KOPT-K1 (cell line): Measurements from ENCODE around the gene CENPF.
A peak's percentile ranks its signal among the peaks of the same experiment; 100 is the strongest.
"Not testable (repeated sequence)": the region's sequence is repeated elsewhere in the genome, so short reads cannot be mapped to it uniquely, and the experiment has no call there.

Source experiments
- H3K27ac ChIP-seq: fragments of 200-600 bp; sonication (generic); 2 replicates; pipeline ENCODE4 v1.5.1; 2016; ENCODE audit warnings: antibody characterized with exemption, mild to moderate bottlenecking, low read depth, low read length; ENCODE audit not compliant: poor library complexity, severe bottlenecking
- H3K36me3 ChIP-seq: fragments of 200-600 bp; sonication (generic); 2 replicates; pipeline ENCODE4 v1.5.1; 2017; ENCODE audit warnings: antibody characterized with exemption, mild to moderate bottlenecking, low read length, moderate library complexity; ENCODE audit not compliant: insufficient read depth
- H3K9me3 ChIP-seq: fragments of 200-600 bp; sonication (generic); 2 replicates; pipeline ENCODE4 v1.5.1; 2017; ENCODE audit warnings: antibody characterized with exemption, low read length, mild to moderate bottlenecking; ENCODE audit not compliant: insufficient read depth, poor library complexity, severe bottlenecking

The CENPF gene

GRCh38 chr1:214576120-214576519 lies 26.9 kb upstream of the CENPF start:
- not testable (repeated sequence) for H3K27ac ChIP-seq, H3K36me3 ChIP-seq
- peaks cover 17% of the 10 kb centered on the region for H3K9me3 ChIP-seq

GRCh38 chr1:214579183-214579582 lies 23.8 kb upstream of the CENPF start:
- peaks cover 17% of the 10 kb centered on the region for H3K9me3 ChIP-seq
- H3K27ac ChIP-seq = no peak overlapping the region
- H3K36me3 ChIP-seq = no peaks in the 10 kb centered on the region

DNA sequence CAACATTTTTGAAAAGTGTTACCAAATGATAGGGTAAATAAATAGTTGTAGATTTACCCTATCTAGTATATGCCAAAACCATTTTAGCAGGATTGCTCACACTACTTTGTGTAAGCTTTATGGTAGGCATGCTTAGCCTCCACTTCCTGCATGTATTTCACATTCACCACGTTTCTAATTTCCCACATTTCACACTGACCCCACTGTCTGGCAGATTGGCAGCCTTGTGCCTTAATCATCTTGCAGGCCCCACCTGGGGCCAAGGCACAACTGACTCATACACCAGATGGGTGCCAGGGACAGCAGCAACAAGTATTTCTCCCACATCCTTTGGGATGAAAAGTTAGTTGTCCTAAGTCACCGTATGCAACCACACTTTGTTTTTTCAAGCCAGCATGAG lies 21.2 kb upstream of the CENPF start:
- Histone ChIP-seq H3K36me3 (no peaks in the 10 kb centered on the region), H3K27ac (no peak overlapping the region), H3K9me3 (peaks cover 5% of the 10 kb centered on the region)

DNA sequence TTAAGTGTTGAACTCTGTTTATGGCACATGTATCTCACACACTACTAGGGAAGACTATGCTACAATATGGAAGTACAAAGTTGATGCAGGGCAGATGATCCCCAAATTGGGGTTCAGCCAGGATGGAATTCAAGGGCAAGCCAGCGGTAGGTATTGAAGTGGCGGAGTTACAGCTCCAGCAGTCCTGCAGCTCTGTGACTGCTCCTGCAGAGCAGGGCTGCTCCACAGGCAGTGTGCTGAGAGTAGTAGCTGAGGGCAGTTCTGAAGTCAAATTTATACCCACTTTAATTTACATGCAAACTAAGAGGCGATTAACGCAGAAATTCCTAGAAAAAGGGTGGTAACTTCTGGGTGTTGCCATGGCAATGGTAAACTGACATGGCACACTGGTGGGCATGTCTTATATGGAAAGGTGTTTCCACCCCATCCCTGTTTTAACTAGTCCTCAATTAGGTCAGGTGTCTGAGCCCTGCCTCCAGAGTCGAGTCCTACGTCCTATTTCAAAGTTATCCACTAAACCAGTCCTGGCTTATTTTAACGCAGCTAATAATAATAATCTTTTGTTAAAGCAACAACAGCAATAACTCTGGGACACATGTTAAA lies 20.6 kb upstream of the CENPF start:
- Histone ChIP-seq H3K36me3 (no peaks in the 10 kb centered on the region), H3K9me3 (no peaks in the 10 kb centered on the region), H3K27ac (no peak overlapping the region)

DNA sequence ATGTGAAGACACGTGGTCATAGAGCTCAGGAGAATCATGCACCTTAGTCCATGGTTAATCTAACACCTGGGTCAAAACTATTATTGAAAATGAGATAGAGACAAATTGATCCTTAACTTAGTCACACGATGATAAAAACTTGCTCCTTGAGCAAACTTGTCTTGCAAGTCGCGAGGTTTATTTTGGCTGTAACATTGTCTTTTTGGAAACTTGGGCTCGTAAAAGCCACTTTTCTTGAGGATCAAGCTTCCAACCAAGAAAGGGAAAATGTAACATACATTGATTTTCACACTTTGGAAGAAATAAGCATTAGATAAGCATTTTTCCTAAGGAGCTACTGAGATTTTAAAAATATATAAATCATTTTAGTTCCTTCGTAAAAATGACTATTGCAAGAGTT lies 19.9 kb upstream of the CENPF start:
- Histone ChIP-seq H3K27ac (no peak overlapping the region), H3K36me3 (no peaks in the 10 kb centered on the region), H3K9me3 (no peaks in the 10 kb centered on the region)

DNA sequence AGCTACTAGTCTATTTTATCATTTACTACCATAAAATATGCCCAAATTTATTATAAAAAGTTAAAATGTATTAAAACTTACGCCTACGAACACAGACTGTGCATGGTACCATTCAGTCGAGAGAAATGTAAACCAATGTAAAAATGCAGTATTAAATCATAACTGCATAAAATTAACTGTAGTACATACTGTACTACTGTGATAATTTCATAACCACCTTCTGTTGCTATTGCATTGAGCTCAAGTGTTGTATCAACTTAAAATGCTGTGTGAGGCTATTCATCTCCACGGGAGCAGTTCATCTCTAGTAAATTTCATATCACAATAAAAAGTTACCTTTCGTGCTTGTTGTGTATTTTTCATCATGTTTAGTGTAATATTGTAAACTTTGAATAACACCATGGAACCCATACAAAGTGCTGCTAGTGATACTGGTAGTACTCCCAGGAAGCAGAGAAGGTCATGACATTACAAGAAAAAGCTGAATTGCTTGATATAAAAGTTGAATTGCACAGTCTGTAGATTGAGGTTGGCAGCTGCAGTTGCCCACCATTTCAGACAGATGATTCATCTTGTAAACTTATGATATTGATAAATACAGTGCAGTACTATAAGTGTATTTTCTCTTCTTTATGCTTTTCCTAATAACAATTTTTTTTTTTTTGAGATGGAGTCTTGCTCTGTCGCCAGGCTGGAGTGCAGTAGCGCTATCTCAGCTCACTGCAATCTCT lies 19.0 kb upstream of the CENPF start:
- Histone ChIP-seq H3K36me3 (no peaks in the 10 kb centered on the region), H3K27ac (no peak overlapping the region), H3K9me3 (no peaks in the 10 kb centered on the region)

DNA sequence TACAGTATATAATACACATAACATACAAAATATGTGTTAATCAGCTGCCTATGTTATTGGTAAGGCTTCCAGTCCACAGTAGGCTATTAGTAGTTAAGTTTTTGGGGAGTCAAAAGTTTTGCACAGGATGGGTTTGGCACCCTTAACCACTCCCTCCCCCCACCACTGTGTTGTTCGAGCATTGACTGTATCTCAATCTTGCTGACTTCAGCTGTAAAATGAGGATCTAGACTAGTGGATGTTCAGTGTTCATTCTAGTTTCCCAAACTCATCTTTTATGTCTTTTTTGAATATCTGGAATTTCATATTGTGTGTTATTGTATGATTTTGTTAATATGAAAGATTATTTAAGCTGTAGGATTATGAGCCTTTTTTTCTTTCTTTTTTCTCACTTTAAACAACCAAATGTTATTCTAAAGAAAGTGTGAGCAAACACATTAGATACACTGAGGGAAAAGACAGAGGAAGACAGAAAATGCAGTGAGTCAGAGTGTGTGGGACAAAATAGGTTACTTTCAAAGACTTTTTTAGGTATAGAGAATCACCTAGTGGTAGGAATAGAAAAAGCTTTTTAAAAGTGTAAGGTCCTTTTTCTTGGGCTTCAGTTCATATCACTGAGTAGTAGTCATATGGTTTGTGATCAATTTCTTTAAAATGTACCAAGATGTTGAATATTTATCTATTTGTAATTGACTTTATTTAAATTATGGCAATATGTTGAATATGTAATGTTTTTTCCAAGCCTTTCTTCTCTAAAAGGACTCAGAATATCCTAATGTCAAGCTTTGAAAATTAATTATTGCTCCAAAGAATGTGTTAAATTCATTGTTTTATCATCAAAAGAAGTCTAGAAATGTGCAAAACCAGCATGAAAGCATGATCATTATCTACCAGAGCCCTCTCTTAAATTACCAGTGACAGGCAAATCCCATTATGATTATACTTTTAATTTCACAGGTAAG lies 17.9 kb upstream of the CENPF start:
- H3K9me3 ChIP-seq = no peaks in the 10 kb centered on the region
- no peaks in the 10 kb centered on the region for H3K36me3 ChIP-seq
- H3K27ac ChIP-seq = no peak overlapping the region

DNA sequence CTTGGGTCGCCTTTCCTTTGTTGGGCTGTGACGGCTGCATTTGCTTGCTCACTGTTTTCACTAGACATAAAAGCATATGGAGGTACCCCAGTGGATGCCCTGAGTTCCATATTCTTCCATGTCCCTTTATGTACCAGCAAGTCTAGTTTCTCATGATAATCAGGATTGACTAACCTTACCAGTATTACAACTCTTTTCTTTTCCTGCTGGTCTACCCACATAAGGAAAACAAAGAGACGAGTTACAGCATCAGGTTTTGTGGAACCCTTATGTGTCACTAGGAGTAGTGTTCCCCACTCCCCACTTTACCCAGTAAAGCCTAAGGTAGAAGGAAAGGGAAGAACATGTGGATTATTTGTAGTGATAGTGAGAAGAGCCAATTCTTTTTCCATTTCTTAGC lies 16.4 kb upstream of the CENPF start:
- Histone ChIP-seq H3K9me3 (no peaks in the 10 kb centered on the region), H3K27ac (no peak overlapping the region), H3K36me3 (no peaks in the 10 kb centered on the region)

DNA sequence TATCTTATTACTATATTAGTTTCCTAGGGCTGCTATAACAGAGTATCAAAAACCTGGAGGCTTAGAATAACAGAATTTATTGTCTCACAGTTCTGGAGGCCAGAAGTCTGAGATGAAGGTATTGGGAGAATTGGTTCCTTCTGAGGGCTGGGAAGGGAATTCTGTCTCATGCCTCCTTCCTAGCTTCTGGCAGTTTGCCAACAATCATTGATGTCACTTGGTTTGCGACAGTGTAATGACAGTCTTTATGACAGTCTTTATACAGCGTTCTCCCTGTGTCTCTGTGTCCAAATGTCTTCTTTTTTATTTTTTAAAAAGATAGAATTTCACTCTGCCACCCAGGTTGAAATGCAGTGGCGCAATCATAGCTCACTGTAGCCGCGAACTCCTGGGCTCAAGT lies 15.8 kb upstream of the CENPF start:
- H3K27ac ChIP-seq = no peak overlapping the region
- no peaks in the 10 kb centered on the region for H3K9me3 ChIP-seq
- no peaks in the 10 kb centered on the region for H3K36me3 ChIP-seq

GRCh38 chr1:214588963-214589597 lies 13.9 kb upstream of the CENPF start:
- H3K9me3 ChIP-seq = no peaks in the 10 kb centered on the region
- no peak overlapping the region for H3K27ac ChIP-seq
- H3K36me3 ChIP-seq = no peaks in the 10 kb centered on the region

DNA sequence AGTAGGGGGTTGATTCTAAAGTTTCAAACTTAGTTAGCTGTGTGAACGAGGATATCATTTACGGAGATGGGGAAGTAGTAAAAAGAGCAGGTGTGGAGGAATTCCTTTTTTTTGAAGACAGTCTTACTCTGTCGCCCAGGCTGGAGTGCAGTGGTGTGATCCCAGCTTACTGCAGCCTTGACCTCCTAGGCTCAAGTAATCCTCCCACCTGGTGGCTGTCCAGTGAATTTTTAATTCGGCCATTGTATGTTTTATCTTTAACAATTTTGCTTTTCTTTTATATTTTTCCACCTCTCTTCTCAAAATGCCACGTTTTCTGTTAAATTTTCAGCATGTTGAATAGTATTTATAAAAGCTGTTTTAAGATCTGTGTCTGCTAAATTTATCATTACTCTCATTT lies 12.3 kb upstream of the CENPF start:
- Histone ChIP-seq H3K9me3 (no peaks in the 10 kb centered on the region), H3K36me3 (no peaks in the 10 kb centered on the region), H3K27ac (no peak overlapping the region)

DNA sequence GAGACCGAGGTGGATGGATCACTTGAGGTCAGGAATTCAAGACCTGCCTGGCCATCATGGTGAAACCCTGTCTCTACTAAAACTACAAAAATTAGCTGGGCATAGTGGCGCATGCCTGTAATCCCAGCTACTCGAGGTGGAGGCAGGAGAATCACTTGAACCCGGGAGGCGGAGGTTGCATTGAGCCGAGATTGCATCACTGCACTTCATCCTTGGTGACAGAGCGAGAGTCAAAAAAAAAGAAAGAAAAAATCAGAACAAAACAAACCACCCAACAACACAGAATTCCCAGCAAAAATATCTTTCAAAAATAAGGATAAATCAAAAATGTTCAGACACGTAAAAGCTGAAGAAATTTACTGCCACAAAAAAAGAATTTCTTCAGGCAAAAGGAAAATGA lies 11.1 kb upstream of the CENPF start:
- not testable (repeated sequence) for H3K36me3 ChIP-seq, H3K9me3 ChIP-seq, H3K27ac ChIP-seq

DNA sequence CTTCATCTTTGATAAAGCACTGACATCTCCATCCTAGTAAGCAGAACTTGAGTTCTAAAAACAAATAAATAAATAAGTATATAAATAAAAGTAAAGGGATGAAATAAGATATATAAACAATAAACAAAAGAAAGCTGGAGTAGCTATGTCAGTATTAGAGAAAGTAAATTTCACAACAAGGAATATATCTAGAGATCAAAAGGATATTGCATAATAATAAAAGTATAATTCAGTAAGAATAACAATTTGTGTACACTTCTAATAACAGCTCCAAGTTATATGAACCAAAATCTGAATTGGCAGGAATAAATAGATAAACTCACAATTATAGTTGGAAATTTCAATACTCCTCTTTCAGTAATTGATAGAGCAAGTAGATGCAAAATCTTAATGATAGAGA lies 9.8 kb upstream of the CENPF start:
- Histone ChIP-seq H3K36me3 (no peaks in the 10 kb centered on the region), H3K27ac (no peak overlapping the region), H3K9me3 (no peaks in the 10 kb centered on the region)

- Histone ChIP-seq H3K9me3 (peaks cover 6% of the 10 kb centered on the region), H3K27ac (peak overlapping the region; percentile 93), H3K36me3 (peaks cover 14% of the 10 kb centered on the region)
Measured at GRCh38 chr1:214603819-214604252, 841 bp downstream of the CENPF start.

DNA sequence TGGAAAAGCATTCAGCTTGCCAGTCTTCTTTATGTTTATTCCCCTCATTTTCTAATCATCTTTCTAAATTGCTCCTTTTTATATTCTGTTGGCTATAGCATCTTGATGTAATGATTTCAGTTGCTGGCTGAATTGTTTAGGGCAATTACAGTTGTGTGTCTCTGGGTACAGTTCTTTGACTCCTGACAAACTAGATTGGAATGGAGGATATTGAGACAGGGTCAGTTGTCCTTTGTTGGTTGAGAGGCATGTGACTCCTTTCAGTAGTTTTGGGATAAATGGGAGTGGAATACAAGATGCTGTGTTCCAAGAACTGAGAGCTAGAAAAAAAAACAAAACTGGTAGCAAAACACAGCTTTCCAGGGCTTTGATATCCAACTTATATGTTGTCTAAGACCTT lies 1.5 kb downstream of the CENPF start:
- Histone ChIP-seq H3K36me3 (peaks cover 21% of the 10 kb centered on the region), H3K27ac (peak overlapping the region; percentile 93), H3K9me3 (peaks cover 13% of the 10 kb centered on the region)
